ENCODE results near the gene ARMC6. TPM values are rescaled to one million over a fixed set of nuclear protein-coding genes. Genes with fewer than 3 reads are reported as not detected.

ARMC6 gene
- total RNA-seq, 6 experiments from 2014 or later: 30.2 to 41.7 (median 32.5) TPM

DNA sequence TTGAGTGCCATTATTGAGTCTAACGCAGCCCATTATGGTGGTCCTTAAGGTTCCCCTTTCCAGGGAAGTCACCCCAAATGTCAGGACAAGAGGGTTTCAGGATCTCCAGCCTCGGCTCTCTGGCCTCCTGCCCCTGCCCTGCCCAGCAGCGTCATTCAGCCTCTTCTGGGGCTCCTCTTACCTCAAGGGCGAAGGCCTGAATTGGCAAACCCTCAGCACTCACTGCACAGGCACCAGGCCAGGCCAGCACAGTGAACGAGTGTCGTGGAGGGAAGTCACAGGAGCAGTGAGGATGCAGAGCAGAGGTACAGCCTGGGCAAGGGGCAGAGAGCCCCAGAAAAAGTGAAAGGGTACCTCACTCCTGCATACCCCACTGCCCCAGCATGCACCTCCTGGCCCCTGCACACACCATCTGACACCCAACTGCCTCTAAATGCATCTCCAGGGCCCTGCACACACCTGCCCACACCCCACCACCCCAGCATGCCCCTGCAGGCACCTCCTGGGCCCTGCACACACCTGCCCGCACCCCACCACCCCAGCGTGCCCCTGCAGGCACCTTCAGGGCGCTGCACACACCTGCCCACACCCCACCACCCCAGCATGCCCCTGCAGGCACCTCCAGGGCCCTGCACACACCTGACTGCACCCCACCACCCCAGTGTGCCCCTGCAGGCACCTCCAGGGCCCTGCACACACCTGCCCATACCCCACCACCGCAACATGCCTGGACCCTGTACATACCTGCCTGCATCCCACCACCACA lies 50.2 kb downstream of the ARMC6 start:
- no peaks in the 10 kb centered on the region for H3K9me3 Mint-ChIP-seq
- peaks cover 2% of the 10 kb centered on the region; the same call in 1 of the 2 replicates for H3K27me3 Mint-ChIP-seq (ENCODE audit: insufficient read depth)
- no peak for DNase-seq
- H3K36me3 Mint-ChIP-seq (ENCODE audit: low read depth): no peaks in the 10 kb centered on the region
- H3K4me1 Mint-ChIP-seq (ENCODE audit: low read depth): no peaks in the 10 kb centered on the region
- TF ChIP-seq, protein P1, sequence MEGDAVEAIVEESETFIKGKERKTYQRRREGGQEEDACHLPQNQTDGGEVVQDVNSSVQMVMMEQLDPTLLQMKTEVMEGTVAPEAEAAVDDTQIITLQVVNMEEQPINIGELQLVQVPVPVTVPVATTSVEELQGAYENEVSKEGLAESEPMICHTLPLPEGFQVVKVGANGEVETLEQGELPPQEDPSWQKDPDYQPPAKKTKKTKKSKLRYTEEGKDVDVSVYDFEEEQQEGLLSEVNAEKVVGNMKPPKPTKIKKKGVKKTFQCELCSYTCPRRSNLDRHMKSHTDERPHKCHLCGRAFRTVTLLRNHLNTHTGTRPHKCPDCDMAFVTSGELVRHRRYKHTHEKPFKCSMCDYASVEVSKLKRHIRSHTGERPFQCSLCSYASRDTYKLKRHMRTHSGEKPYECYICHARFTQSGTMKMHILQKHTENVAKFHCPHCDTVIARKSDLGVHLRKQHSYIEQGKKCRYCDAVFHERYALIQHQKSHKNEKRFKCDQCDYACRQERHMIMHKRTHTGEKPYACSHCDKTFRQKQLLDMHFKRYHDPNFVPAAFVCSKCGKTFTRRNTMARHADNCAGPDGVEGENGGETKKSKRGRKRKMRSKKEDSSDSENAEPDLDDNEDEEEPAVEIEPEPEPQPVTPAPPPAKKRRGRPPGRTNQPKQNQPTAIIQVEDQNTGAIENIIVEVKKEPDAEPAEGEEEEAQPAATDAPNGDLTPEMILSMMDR (IDR thresholded peaks at IDR 0.05): no peak
- H3K4me3 Mint-ChIP-seq: no peak overlapping the region
- no peak overlapping the region for H3K27ac Mint-ChIP-seq

DNA sequence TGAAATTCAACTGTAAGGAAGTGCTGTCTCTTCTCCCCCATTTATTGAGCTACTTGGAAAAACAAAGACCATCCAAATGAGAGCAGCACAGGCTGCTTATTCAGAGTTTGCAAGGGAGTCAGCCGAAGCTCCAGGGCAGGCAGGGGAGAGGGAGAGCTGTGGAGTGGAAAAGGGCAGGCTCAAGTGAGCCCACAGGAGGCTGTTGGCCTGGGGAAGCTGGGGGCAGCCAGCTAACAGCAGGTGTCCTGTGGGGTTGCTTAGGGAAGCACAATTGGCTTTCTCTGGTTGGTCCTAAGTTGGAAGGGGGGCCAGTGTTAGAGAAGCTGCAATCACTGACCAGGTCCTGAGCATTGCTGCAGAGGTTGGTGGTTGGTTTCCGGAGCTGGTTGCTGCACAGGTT lies 54.3 kb downstream of the ARMC6 start:
- Mint-ChIP-seq H3K4me3 (no peak overlapping the region), H3K36me3 (ENCODE audit: low read depth) (no peaks in the 10 kb centered on the region), H3K27me3 (ENCODE audit: insufficient read depth) (peaks cover 2% of the 10 kb centered on the region; the same call in 1 of the 2 replicates), H3K27ac (no peak overlapping the region), H3K9me3 (no peaks in the 10 kb centered on the region), H3K4me1 (ENCODE audit: low read depth) (no peaks in the 10 kb centered on the region)
- no peak for DNase-seq
- TF ChIP-seq, protein P1 (IDR thresholded peaks at IDR 0.05): no peak

DNA sequence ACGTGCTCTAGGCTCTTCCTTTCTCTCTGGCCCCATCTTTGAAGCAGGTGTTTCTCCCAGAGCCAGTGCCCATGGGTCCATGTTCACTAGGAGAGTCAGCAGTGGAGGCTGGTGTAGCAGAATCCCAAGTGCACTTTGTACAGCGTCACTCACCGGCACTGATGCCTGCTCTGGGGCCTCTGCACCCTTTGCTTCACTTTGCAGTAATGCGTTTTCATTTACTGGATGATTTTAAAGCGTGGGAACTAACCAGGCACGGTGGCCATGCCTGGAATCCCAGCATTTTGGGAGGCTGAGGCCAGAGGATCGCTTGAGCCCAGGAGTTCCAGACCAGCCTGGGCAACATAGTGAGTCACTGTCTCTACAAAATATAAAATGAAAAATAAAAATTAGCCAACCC lies 61.1 kb downstream of the ARMC6 start:
- H3K27me3 Mint-ChIP-seq (ENCODE audit: insufficient read depth): no peaks in the 10 kb centered on the region; the same call in 1 of the 2 replicates
- H3K27ac Mint-ChIP-seq: no peak overlapping the region
- H3K4me1 Mint-ChIP-seq (ENCODE audit: low read depth): no peaks in the 10 kb centered on the region
- H3K36me3 Mint-ChIP-seq (ENCODE audit: low read depth): no peaks in the 10 kb centered on the region
- TF ChIP-seq, protein P1 (IDR thresholded peaks at IDR 0.05): no peak
- DNase-seq: no peak
- no peak overlapping the region for H3K4me3 Mint-ChIP-seq
- H3K9me3 Mint-ChIP-seq: no peaks in the 10 kb centered on the region

DNA sequence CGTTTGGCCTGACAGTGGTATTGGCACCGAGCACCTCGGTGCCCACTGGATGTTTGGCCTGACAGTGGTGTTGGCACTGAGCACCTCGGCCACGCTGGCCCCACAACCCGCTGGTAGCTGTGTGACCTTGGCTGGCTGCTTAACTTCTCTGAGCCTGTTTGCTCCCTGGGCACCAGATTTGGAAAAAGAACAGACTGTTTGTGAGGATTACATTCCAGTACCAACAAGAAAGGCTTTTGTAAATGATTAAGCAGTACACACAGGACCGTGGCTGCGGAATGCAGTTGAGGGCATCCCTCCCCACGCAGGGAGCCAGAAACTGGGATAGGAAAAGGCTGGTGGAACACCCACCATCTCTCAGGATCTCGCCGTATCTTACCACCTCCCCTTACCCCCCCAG lies 62.3 kb downstream of the ARMC6 start:
- no peak for DNase-seq
- TF ChIP-seq, protein P1 (IDR thresholded peaks at IDR 0.05): no peak
- Mint-ChIP-seq H3K27me3 (ENCODE audit: insufficient read depth) (no peaks in the 10 kb centered on the region; the same call in 1 of the 2 replicates), H3K9me3 (no peaks in the 10 kb centered on the region), H3K36me3 (ENCODE audit: low read depth) (no peaks in the 10 kb centered on the region), H3K4me1 (ENCODE audit: low read depth) (no peaks in the 10 kb centered on the region), H3K27ac (no peak overlapping the region), H3K4me3 (no peak overlapping the region)

DNA sequence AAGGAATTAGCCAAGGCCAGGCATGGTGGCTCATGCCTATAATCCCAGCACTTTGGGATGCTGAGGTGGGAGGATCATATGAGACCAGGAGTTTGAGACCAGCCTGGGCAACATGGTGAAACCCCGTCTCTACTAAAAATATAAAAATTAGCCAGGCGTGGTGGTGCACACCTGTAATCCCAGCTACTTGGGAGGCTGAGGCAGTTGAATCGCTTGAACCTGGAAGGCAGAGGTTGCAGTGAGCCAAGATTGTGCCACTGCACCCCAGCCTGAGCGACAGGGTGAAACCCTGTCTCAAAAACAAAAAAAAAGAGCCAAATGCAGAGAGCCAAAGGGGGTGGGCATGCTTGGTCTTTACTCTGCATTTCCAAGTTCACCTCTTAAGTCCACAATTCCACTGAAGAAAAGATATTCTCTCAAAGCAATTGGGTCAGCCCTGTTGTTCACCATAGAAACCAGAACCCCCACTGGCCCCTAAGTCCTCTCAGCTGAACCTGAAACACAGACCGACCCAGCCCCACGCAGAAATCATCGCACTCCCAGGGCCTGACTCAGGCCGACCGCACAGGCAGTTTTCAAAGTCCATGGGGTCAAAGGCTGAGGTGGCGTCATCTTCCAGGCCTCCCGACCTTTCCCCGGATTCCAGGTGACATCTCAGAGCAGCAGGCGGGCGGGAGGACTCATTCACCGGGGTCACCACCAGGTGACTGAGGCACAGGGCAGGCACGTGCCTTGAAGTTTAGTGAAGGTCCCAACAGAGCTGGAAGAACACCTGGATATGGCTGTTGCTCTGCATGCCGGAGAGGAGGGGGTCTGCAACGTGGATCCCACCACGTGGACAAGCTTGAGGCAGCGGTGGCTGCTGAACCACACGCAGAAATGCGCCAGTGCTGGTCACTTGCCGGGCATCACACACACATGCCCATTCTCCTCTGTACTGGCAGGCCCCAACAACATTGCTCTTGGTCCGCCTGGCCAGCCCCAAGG lies 63.5 kb downstream of the ARMC6 start:
- Mint-ChIP-seq H3K4me1 (ENCODE audit: low read depth) (no peaks in the 10 kb centered on the region), H3K9me3 (no peaks in the 10 kb centered on the region), H3K4me3 (no peak overlapping the region), H3K27ac (no peak overlapping the region), H3K36me3 (ENCODE audit: low read depth) (no peaks in the 10 kb centered on the region), H3K27me3 (ENCODE audit: insufficient read depth) (no peaks in the 10 kb centered on the region; the same call in 1 of the 2 replicates)
- no peak for DNase-seq
- TF ChIP-seq, protein P1 (IDR thresholded peaks at IDR 0.05): no peak

Data from HFFc6 (cell line).